ENCODE data around the gene EPN2. TPM values are rescaled to one million over a fixed set of nuclear protein-coding genes. Genes with fewer than 3 reads are reported as not detected.

The EPN2 gene
- total and polyA plus RNA-seq, 9 donors = 21.6 to 68.9 (median 52.7) TPM

DNA sequence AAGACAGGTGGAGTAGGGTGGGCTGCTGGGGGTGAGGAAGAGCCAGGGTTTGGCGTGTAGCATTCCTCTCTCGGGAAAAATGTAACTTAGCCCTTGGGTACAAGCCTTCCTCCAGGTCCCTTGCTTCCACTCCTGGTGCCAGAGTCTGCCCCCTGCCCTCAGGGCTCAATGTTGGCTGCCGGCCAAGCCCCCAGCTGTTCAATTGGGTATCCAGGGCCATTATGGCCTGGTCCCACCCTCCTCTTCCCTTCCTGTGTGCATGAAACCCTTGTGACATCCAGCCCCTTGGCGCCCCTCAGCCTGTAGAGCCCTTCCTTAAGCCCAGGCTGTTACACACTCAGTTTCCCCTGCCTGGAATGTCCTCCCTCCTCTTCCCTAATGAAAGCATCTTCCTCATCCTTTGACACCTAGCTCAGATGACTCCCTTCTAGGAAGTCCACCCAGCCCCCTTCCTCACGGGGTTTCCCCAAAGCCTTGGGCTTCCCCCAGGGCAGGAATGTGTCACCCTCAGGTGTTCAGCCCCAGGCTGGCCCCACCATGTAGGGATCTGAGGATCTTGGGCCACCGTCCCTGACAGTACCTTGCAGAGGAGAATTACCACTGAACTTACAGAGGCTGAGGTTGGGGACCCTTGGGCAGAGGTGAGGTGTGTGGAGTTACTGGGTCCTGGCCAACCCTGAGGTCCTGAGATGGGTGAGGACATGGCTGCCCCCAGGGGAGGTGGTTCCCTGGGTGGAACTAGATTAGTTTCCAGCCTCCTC lies 95.4 kb downstream of the EPN2 start:
- H3K36me3 ChIP-seq = no peaks in the 10 kb centered on the region

DNA sequence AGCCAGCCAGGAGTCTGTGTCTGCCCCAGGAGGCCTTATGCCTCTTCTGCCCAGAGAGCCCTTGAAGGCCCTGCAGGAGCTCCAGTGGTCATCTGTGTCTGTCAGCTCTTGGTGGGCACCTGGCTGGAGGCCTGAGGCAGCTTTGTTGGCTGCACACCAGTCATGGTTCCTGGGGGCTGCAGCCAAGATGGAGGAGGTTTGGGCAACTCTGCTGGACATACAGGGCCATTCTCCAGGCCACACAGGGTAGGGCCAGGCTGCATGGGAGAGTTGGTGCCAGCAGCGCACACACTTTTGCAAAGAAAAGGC lies 95.9 kb downstream of the EPN2 start:
- no peak overlapping the region for H3K4me3 ChIP-seq
- peak in 1 of 5 donors; percentile 25 for DNase-seq
- TF ChIP-seq, protein P1, sequence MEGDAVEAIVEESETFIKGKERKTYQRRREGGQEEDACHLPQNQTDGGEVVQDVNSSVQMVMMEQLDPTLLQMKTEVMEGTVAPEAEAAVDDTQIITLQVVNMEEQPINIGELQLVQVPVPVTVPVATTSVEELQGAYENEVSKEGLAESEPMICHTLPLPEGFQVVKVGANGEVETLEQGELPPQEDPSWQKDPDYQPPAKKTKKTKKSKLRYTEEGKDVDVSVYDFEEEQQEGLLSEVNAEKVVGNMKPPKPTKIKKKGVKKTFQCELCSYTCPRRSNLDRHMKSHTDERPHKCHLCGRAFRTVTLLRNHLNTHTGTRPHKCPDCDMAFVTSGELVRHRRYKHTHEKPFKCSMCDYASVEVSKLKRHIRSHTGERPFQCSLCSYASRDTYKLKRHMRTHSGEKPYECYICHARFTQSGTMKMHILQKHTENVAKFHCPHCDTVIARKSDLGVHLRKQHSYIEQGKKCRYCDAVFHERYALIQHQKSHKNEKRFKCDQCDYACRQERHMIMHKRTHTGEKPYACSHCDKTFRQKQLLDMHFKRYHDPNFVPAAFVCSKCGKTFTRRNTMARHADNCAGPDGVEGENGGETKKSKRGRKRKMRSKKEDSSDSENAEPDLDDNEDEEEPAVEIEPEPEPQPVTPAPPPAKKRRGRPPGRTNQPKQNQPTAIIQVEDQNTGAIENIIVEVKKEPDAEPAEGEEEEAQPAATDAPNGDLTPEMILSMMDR (IDR thresholded peaks at IDR 0.05) = no peak
- TF ChIP-seq POLR2A (IDR thresholded peaks at IDR 0.05) (no peak), EP300 (IDR thresholded peaks at IDR 0.05) (no peak)
- H3K4me1 ChIP-seq (ENCODE audit: insufficient read depth) = no peaks in the 10 kb centered on the region
- no peak overlapping the region for H3K27ac ChIP-seq
- H3K27me3 ChIP-seq = no peaks in the 10 kb centered on the region
- no peaks in the 10 kb centered on the region for H3K36me3 ChIP-seq
- no peaks in the 10 kb centered on the region for H3K9me3 ChIP-seq
- intact Hi-C loops (cut with DNase I) = no loop called here
- 91 to 100% (median 100%) methylated on average over 1 of the region's 1 CpG for WGBS, 3 donors

More for the DNA sequence above, 95.4 kb downstream of the EPN2 start:
- peak in 1 of 5 donors; percentile 39 for DNase-seq
- H3K4me3 ChIP-seq = no peak overlapping the region
- TF ChIP-seq, protein P1 (IDR thresholded peaks at IDR 0.05) = no peak
- TF ChIP-seq POLR2A (IDR thresholded peaks at IDR 0.05) (no peak), EP300 (IDR thresholded peaks at IDR 0.05) (no peak)
- H3K27ac ChIP-seq = no peak overlapping the region
- H3K27me3 ChIP-seq = no peaks in the 10 kb centered on the region
- WGBS, 3 donors = 83 to 86% (median 86%) methylated on average over 6 of the region's 6 CpGs
- no peaks in the 10 kb centered on the region for H3K4me1 ChIP-seq (ENCODE audit: insufficient read depth)
- intact Hi-C loops (cut with DNase I) = no loop called here
- H3K9me3 ChIP-seq = no peaks in the 10 kb centered on the region

DNA sequence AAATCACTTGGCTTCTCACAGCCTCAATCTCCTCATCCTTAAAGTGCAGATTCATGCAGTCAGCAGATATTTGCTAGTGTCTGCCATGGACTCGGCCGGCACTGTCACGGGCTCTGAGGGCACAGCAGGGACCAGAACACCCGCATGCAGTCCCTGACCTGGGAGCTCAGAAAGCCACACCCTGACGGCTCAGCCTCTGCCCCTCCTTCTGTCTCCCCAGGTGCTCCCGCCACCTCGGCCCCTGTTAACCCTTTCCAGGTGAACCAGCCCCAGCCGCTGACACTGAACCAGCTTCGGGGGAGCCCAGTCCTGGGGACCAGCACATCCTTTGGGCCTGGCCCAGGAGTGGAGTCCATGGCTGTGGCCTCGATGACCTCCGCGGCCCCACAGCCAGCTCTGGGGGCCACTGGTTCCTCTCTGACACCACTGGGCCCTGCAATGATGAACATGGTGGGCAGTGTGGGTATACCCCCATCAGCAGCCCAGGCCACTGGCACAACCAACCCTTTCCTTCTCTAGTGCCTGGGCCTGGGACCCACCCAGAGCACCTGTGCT lies 96.6 kb downstream of the EPN2 start:
- H3K27ac ChIP-seq = no peak overlapping the region
- no peaks in the 10 kb centered on the region for H3K4me1 ChIP-seq (ENCODE audit: insufficient read depth)
- TF ChIP-seq, protein P1 (IDR thresholded peaks at IDR 0.05) = no peak
- TF ChIP-seq POLR2A (IDR thresholded peaks at IDR 0.05) (no peak), EP300 (IDR thresholded peaks at IDR 0.05) (no peak)
- no peaks in the 10 kb centered on the region for H3K36me3 ChIP-seq
- H3K27me3 ChIP-seq = no peaks in the 10 kb centered on the region
- H3K4me3 ChIP-seq = no peak overlapping the region
- 90 to 93% (median 90%) methylated on average over 12 of the region's 12 CpGs for WGBS, 3 donors
- H3K9me3 ChIP-seq = no peaks in the 10 kb centered on the region
- peak in 1 of 5 donors; percentile 37 for DNase-seq
- intact Hi-C loops (cut with DNase I) = no loop called here

DNA sequence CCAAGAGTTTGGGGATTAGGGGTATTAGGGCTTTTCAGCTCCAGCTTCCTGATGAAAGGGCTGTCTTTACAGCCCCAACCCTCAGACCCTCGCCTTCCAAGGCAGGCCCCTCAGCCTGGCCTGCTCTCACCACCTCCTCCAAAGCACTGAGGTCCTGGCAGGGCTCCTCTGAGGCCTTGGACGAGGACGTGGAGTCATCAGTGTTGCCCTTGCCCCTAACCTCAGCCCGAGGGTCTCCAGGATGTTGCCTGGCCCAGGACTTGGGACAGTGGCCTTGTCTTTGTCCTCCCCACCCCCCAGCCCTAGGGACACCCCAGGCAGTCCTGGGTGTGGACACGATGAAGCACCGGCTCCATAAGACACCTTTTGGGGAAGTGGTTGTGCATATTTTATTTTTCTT lies 97.2 kb downstream of the EPN2 start:
- H3K9me3 ChIP-seq = no peaks in the 10 kb centered on the region
- intact Hi-C loops (cut with DNase I) = no loop called here
- no peaks in the 10 kb centered on the region for H3K4me1 ChIP-seq (ENCODE audit: insufficient read depth)
- no peak overlapping the region for H3K4me3 ChIP-seq
- no peak overlapping the region for H3K27ac ChIP-seq
- TF ChIP-seq EP300 (IDR thresholded peaks at IDR 0.05) (no peak), POLR2A (IDR thresholded peaks at IDR 0.05) (no peak)
- TF ChIP-seq, protein P1 (IDR thresholded peaks at IDR 0.05) = no peak
- 83 to 90% (median 85%) methylated on average over 6 of the region's 6 CpGs for whole genome bisulfite sequencing, 3 donors
- no peaks in the 10 kb centered on the region for H3K27me3 ChIP-seq
- peak in 1 of 5 donors; percentile 20 for DNase-seq
- H3K36me3 ChIP-seq = no peaks in the 10 kb centered on the region
